ENCODE measurements around the gene GUCD1. TPM values are rescaled to one million over a fixed set of nuclear protein-coding genes. Genes with fewer than 3 reads are reported as not detected.
A peak's percentile ranks its signal among the peaks of the same experiment; 100 is the strongest.

GUCD1 gene
- total and polyA plus RNA-seq, 2 of the 13 experiments (the other 11 are each of a cell fraction or from before 2014, with no cell fraction given) = 128 to 245 TPM

GRCh38 chr22:24500277-24500820 lies 54.6 kb downstream of the GUCD1 start (continued):
- TF ChIP-seq ZNF710 (CRISPR knock-in tag; IDR thresholded peaks at IDR 0.05; ENCODE audit: borderline replicate concordance) = peak; percentile 77; the same call in 1 of the 2 replicates
- no peak for TF ChIP-seq AHR (CRISPR knock-in tag; IDR thresholded peaks at IDR 0.05)
- no peak for TF ChIP-seq HMGXB4 (CRISPR knock-in tag; IDR thresholded peaks at IDR 0.05; ENCODE audit: borderline replicate concordance in 1 of 2, low read depth in 1 of 2)
- TF ChIP-seq FOXJ3 (CRISPR knock-in tag; IDR thresholded peaks at IDR 0.05; ENCODE audit: borderline replicate concordance) = no peak
- TF ChIP-seq ZNF781 (CRISPR knock-in tag; IDR thresholded peaks at IDR 0.05; ENCODE audit: borderline replicate concordance, not compliant biosample characterization) = no peak
- TF ChIP-seq SCMH1 (CRISPR knock-in tag; IDR thresholded peaks at IDR 0.05; ENCODE audit: borderline replicate concordance) = no peak
- TF ChIP-seq ZNF773 (CRISPR knock-in tag; IDR thresholded peaks at IDR 0.05; ENCODE audit: borderline replicate concordance) = no peak
- no peak for TF ChIP-seq JUND (CRISPR knock-in tag; IDR thresholded peaks at IDR 0.05)
- TF ChIP-seq ZFY (CRISPR knock-in tag; IDR thresholded peaks at IDR 0.05) = peak; percentile 58; the same call in 1 of the 2 replicates
- peak; percentile 72 for TF ChIP-seq PITX1 (CRISPR knock-in tag; IDR thresholded peaks at IDR 0.05)
- no peak for TF ChIP-seq CHD4 (IDR thresholded peaks at IDR 0.05; ENCODE audit: borderline replicate concordance, low read length)
- TF ChIP-seq NCOR1 (IDR thresholded peaks at IDR 0.05; ENCODE audit: borderline replicate concordance, low read length) = no peak
- TF ChIP-seq ATAD3A (CRISPR knock-in tag; IDR thresholded peaks at IDR 0.05) = no peak
- TF ChIP-seq THAP8 (CRISPR knock-in tag; IDR thresholded peaks at IDR 0.05; ENCODE audit: borderline replicate concordance) = no peak
- no peak for TF ChIP-seq MXD3 (CRISPR knock-in tag; IDR thresholded peaks at IDR 0.05)
- no peak for TF ChIP-seq ZNF800 (CRISPR knock-in tag; IDR thresholded peaks at IDR 0.05)
- no peak for TF ChIP-seq ISX (CRISPR knock-in tag; conservative IDR thresholded peaks at IDR 0.05)
- no peak for TF ChIP-seq ELF4 (CRISPR knock-in tag; IDR thresholded peaks at IDR 0.05; ENCODE audit: borderline replicate concordance)
- TF ChIP-seq SMAD1 (CRISPR knock-in tag; IDR thresholded peaks at IDR 0.05; ENCODE audit: borderline replicate concordance, low read depth) = no peak
- no peak for TF ChIP-seq ZNF660 (CRISPR knock-in tag; IDR thresholded peaks at IDR 0.05; ENCODE audit: borderline replicate concordance, low read depth)
- no peak for TF ChIP-seq ATF7-NPFF (CRISPR knock-in tag; IDR thresholded peaks at IDR 0.05; ENCODE audit: low read depth)
- TF ChIP-seq ZBTB21 (CRISPR knock-in tag; IDR thresholded peaks at IDR 0.05) = peak; percentile 83; the same call in 1 of the 2 replicates
